Superior temporal gyrus (tissue), 1 donor: ENCODE measurements around the gene IL1RL2.

Experiments used
- DNase-seq: peaks from one replicate; pipeline ENCODE4 v3.0.0-alpha.2; 2016; ENCODE audit errors: extremely low spot score

The IL1RL2 gene

GRCh38 chr2:102186791-102187495, at the start of gene IL1RL2:
TSS of gene IL1RL2 (plus strand) at chr2:102187023. CDS start at chr2:102187868, 845 bp downstream.
- peak; percentile 14 for DNase-seq

DNA sequence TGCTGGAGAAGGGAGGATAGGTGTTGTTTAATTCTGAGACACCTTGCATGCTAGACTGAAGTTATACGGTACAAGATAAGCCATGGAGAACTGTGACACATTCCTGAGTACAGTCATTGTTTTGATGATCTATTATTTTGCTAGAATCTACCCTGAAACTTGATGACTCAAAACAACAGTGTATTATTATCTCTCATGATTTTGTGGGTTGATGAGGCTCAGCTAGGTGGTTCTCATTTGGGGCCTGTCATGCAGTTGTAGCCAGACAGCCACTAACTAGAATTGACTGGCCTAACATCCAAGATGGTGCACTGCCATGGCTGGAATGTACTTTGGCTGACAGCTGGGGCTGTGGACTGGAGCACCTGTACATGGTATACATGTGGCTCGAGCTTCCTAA, 49.7 kb upstream of the IL1RL2 start:
- no peak for DNase-seq

GRCh38 chr2:102138331-102138730, 48.5 kb upstream of the IL1RL2 start:
- no peak for DNase-seq

- DNase-seq = no peak
Measured at GRCh38 chr2:102139851-102140250, 47.0 kb upstream of the IL1RL2 start.

- DNase-seq = no peak
Measured at GRCh38 chr2:102140377-102140776, 46.4 kb upstream of the IL1RL2 start.

GRCh38 chr2:102141011-102141943, 45.5 kb upstream of the IL1RL2 start:
- no peak for DNase-seq

GRCh38 chr2:102141970-102142828, 44.6 kb upstream of the IL1RL2 start, which contains the start of gene IL1R1:
TSS of gene IL1R1 (plus strand) at chr2:102142746. CDS start at chr2:102157725, 14,979 bp downstream.
- no peak for DNase-seq

DNA sequence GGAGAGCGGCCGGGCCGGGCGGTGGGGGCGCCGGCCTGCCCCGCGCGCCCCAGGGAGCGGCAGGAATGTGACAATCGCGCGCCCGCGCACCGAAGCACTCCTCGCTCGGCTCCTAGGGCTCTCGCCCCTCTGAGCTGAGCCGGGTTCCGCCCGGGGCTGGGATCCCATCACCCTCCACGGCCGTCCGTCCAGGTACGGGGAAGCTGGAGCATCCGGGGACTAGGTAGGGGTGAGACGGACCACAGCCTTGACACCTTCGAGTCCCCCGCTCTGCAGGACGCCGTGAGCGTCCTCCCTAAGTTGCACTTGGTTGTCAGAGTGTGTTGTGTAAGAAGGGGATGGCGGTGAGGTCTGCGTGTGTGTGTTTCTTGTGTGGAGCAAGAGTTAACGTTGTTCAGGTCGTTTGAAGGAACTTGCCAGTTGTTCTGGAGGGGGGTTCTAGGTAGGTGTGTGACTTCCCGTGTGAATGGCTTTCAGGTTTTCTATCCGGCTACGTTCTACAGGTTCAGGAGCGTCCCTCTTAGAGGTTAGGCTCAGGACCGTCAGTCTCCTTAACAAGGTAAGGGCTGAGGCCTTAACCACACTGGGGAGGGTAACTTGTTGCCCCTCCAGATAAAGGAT, 43.9 kb upstream of the IL1RL2 start:
- no peak for DNase-seq

- no peak for DNase-seq
Measured at GRCh38 chr2:102143450-102143985, 43.3 kb upstream of the IL1RL2 start.

DNA sequence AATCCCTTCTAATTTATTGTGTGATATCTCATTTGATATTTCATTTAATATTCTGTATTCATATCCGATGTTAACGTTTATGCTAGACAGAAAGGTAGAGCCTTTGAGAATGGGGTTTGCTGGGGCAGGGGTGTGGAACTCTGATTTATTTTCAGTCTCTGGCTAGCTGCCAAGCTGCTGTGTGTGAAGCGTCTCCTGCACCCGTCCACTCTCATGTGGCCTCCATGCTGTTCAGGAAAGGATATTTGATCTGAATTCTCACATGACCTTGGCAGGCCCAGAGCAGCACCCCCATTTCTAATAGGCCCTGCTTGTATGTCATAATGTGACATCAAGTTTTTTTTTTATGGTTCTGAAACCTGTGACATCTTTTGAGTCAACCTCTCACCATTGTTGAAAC, 42.7 kb upstream of the IL1RL2 start:
- DNase-seq = no peak

- DNase-seq = no peak
Measured at GRCh38 chr2:102145107-102145506, 41.7 kb upstream of the IL1RL2 start.

DNA sequence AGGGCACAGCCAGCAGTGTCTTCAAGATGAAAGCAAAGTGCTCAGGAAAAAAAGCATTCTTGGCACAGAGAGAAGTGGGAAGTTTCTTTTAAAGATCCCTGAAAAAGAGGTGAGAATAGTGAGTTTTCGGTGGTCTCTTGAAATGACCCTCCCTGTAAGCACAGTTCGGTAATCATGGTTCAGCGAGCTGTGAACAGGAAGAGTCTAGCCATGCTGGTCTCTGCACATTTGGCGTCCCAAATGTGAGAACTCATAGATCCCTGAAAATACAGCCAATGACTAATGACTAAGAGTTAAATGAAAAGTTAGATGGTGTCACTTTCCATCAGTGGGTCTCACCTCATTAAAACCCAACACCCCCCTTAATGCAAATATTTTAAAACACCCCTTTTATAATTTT, 40.9 kb upstream of the IL1RL2 start:
- DNase-seq = no peak

DNA sequence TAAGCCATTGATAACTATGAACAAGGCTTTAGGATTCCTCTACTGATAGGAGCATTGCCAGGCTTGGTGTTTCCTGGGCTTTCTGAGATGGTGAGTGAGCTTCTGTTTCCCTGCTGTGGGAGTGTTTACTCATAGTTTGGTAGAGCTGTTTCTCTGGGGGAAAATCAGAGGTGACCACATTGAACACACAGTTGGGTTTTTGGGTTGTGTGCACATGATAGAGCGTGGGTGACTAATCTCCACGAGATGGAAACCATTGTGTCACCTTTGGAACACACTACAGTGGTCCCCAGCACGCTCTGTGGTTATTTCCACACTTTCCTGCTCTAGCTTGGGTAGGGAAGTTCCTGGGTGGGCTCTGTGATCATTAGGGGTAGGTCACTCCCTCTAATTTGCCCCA, 38.9 kb upstream of the IL1RL2 start:
- DNase-seq = no peak

GRCh38 chr2:102149243-102149642, 37.6 kb upstream of the IL1RL2 start:
- no peak for DNase-seq

DNA sequence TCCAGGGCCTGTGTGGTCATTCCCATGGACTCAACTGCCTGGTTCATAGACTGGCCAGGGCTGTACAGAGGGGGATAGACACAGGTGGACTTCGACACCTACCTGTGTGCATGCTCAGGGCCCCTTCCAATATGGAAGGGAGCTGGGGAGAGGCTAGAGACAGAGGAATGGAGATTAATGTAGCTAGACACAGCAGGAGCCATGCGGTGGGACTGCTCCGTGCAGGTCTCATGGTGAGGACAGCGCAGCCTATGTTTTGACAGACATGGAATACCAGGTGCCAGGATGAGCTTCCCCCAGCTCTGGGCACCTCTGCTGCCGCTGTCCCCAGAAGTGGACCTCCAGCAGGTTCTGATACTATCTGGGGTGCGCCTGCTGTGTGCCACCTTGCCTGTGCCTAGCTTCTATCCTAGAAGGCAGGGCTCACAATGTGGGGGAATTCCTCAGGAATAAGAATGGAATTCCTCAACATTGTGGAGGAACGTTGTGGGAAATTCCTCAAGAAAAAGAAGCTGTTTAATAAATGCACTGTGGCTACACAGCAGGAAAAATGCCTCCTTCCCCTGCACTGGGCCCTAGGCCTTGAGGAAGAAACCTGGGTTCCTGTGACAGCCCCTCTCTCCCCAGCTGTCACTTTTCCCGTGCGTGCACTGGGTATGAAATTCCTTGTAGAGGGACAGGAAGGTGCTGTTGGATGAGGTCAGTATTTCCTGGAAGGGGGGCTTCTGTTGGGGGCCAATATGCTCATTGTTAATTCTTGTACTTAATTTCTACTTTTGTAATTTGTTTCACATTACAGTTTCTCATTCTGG, 37.0 kb upstream of the IL1RL2 start:
- no peak for DNase-seq

DNA sequence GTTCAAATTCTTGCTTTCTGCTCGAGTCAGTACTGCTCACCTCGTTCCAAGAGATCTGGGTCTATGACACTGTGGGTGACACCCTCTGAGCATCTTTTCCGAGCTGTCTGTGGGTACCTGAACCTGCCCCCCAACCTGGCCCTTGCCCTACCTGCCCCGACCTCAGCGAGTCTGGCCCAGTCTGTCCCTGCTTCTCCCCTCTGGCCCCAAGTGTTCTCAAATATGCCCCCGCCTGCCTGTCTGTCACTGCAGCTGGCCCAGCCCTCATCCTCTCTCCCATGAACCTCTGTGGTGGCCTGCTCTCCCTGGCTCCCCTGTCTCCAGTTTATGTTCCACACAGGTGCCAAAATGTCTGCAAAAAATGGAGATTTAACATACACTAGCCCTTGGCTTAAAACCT, 32.5 kb upstream of the IL1RL2 start:
- no peak for DNase-seq

DNA sequence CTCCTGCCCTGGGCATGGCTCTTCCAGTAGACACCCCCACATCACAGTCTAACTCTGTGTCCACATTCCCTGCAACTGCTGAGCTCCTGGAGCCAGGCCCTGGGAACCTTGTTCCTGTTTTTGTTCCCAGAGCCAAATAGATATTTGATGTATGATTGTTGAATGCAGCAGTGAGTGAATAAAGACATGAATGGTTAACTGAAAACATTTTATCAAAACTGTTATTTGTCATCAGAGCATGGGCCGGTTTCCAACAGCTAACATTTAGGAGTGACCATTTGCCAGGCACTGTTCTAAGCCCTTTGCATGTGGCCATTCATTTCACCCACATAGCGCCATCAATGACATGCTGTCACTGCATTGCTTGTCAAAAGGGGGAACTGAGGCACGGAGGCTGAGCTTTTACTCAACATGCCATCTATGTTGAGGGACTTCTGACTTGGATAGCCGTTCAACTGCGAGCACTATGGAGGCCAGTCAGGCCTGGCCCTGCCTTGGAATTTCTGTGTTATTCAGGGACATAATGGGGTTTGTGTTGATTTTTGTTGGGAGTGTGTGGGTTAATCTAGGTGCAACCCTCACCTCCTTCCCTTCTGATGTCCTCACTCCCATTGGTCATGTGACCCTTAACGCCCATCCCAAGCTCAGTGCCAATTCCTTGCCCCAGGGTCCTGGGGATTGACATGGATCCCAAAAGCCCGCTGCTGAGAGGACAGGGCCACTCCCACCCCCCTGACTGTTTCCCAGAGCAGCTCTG, 31.7 kb upstream of the IL1RL2 start:
- no peak for DNase-seq

- no peak for DNase-seq
Measured at GRCh38 chr2:102155703-102156515, 30.9 kb upstream of the IL1RL2 start.
